HG03521 (cell line): ENCODE results near the gene FAM181B.

Experiments
- ATAC-seq: cut with Tn5 transposase; IDR thresholded peaks from one replicate; pipeline ENCODE4 v1.9.1; 2021; ENCODE audit warnings: mild to moderate bottlenecking, moderate library complexity; ENCODE audit not compliant: unreplicated experiment

FAM181B gene

GRCh38 chr11:82733444-82734119, at the start of gene FAM181B:
Gene FAM181B, minus strand, starts transcription at chr11:82733864. Its CDS starts 135 bp downstream, at chr11:82733729.
- no peak for ATAC-seq

- no peak for ATAC-seq
These were observed 49.2 kb upstream of the FAM181B start for GRCh38 chr11:82782825-82783374.

GRCh38 chr11:82778776-82779175, 45.1 kb upstream of the FAM181B start:
- ATAC-seq = no peak

- no peak for ATAC-seq
These were observed 42.7 kb upstream of the FAM181B start for GRCh38 chr11:82776377-82776776.

- peak; percentile 98 for ATAC-seq
These were observed 42.2 kb upstream of the FAM181B start for GRCh38 chr11:82775736-82776346.

GRCh38 chr11:82775218-82775617, 41.6 kb upstream of the FAM181B start:
- ATAC-seq = no peak

- no peak for ATAC-seq
These were observed 38.1 kb upstream of the FAM181B start for GRCh38 chr11:82771781-82772180.

GRCh38 chr11:82767123-82767522, 33.5 kb upstream of the FAM181B start:
- ATAC-seq = no peak

DNA sequence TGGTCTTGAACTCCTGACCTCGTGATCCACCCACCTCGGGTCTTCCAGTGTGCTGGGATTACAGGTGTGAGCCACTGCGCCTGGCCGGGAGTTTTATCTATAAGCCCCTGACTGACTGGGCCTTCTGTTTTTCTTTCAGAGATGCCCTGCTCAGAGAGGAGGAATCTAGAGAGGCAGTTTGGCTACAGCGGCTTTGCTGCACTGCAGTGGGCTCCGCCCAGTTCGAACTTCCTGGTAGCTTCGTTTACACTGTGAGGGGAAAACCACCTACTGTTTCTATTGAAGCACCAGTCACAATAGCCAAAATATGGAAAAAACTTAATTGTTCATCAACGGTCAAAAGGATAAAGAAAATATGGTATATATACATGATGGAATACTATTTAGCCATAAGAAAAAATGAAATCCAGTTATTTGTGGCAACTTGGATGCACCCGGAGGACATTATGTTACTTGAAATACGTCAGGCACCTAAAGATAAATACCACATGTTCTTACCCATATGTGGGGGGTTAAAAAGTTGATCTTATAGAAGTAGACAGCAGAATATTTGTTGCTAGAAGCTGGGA, 31.9 kb upstream of the FAM181B start:
- no peak for ATAC-seq

DNA sequence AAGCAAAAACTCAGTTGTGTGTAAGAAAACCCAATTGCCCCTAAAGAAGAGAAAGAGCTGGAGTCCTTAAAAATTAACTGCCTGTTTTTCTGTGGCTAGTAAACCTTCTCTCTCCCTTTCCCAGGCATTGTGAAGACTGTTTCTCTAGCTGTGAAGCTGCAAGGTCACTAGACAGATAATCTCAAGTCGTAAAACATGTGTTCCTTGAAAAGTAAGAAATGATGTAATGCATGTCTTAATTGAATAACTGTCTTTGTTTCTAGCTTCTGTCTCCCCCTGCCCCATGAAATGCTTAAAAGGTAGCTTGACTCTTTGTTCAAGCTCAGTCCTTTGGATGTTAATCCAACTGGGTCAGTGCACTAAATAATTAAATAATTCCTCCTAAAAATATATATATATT, 29.5 kb upstream of the FAM181B start:
- ATAC-seq = no peak

- no peak for ATAC-seq
These were observed 26.0 kb upstream of the FAM181B start for GRCh38 chr11:82759649-82760048.

GRCh38 chr11:82757660-82758357, 24.1 kb upstream of the FAM181B start:
- ATAC-seq = no peak

DNA sequence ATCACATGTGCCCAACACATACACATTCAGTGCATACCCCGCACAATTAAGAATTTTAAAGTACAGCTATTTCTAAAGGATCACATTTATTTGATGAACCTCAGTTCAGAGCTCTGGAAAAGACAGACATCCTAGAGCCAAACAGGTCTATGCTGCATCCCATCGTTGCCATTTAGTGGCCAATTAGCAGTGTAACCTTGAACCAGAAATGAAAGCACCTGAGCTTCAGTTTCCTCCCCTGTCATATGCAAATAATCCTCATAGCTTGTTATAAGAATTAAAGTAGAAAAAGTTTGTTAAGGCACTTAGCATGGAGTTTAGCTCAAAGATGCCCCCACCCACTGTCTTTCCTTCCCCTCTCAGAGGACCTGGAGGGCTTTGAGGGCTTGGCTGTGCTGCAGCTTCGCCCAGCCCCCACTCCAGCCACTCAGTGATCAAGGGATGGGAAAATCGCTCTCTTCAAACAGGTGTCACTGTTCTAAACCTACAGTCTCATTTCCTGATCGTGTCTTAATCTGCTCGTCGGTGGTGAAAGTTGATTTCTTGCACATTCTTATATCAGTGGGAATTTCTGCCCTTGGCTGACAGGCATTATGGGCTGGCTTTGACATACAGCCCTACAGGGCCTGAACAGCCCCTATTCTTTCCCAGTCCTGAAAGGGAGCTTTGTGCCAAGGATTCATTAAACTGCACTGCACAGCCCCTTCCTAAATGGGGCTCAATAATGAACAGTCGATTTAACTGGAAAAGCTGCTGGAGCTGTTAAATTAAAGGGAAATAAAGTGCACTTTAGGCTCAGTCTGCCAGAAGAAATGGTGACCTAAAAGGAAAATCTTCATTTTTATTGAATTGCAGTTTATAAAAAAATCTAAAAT, 23.3 kb upstream of the FAM181B start:
- ATAC-seq = no peak

DNA sequence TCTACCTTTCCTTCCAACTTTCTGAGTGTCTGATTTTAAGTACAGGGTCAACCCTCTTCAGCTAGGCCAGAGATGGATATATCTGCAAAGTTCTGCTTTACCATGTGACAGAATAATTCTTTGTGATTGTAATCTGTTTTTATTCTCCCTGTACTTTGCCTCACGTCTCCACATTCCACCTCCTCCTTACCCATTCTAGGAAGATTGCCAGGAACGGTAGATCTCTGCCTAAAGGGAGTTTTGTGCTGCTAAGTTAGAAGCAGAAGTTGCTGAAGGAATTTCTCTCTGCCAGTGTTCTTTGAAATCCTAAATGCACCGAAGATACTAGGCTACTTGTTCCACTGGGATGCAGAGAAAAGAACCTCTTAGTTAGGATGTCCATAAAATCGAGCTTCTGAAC, 20.7 kb upstream of the FAM181B start:
- no peak for ATAC-seq

DNA sequence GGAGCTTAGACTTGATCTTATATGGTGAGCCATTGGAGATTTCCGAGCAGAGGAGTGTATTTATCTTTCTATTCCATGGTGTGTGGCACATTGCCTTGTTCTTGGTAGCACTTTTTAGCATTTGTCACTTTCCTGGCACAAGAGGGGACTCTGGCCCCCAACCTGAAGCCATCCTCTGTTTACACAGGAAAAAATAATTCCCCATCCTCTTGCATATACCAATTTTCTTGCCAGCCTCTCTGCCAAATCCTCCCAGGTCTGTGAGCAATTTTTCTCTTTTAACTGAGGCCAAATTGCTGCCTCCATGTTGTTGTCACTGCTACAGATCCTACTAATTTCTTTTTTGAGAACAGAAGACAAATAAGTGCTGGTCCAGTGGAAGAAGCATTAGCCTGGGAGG, 20.3 kb upstream of the FAM181B start:
- no peak for ATAC-seq

DNA sequence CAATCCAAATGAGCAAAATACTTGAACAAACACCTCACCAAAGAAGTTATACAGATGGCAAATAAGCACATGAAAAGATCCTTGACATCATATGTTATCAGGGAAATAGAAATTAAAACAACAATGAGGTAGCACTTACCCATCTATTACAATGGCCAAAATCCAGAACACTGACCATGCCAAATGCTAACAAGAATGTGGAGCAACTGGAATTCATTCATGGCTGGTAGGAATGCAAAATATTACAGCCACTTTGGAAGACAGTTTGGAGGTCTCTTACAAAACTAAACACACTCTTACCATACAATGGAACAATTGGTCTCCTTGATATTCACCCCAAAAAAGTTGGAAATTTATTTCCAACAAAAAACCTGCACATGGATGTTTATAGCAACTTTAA, 19.1 kb upstream of the FAM181B start:
- ATAC-seq = no peak

GRCh38 chr11:82750643-82751139, 17.0 kb upstream of the FAM181B start:
- peak; percentile 54 for ATAC-seq

DNA sequence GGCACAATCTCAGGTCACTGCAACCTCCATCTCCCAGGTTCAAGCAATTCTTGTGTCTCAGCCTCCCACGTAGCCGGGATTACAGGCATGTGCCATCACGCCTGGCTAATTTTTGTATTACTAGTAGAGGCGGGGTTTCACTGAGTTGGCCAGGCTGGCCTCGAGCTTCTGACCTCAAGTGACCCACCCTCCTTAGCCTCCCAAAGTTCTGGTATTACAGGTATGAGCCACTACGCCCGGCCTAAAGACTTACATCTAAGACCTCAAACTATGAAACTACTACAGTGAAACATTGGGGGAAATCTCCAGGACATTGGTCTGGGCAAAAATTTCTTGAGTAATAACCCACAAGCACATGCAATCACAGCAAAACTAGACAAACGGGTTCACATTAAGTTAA, 13.8 kb upstream of the FAM181B start:
- ATAC-seq = no peak

DNA sequence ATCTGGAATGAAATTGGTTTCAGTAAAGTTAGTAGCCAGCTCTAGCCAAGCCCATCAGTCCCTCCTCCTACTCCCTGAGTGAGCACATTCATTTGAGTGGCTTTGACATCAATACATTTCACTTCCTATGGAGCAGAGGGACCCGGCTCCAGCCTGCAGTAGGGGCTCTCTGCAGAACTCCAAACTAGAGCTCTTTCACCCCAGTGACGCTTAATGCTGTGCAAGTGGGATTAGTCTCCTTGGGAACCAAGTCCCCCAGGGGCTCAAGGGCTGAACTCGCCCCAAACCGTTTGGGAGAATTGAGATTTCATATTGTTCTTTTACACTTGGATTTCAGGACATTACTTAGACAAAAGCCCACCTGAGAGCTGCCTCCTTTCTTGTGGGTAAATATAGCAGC, 4.4 kb upstream of the FAM181B start:
- ATAC-seq = no peak

DNA sequence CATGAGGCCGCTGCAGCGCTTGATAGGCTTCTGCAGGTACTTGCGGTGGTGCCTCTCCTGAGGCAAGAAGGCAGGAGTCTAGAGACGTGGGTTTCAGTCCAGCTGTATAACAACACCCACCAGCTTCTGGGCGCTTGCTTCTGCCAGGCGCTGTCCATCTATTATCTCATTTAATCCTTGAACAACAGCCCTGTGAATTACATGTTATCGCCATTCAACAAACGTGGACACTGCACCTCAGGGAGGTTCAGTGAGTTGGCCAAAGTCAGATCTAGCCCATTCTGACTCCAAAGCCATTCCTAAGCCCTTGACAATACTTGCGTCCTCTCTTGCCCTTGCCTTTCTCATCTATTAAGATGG, 436 bp upstream of the FAM181B start:
- no peak for ATAC-seq
